H1 (cell line): Measurements from ENCODE around the gene FHIT. TPM values are rescaled to one million over a fixed set of nuclear protein-coding genes. Genes with fewer than 3 reads are reported as not detected.

Experiments
- CTCF ChIA-PET: fragments of 300-600 bp; sonication (Branson Sonifier 250); formaldehyde crosslinking; loops from one replicate; lab custom pipeline; 2021; ENCODE audit not compliant: partially characterized antibody; lab: Charles Lee
- POLR2A ChIA-PET: fragments of 300-600 bp; sonication (Branson Sonifier 250); formaldehyde crosslinking; loops from one replicate; lab custom pipeline; 2021; ENCODE audit warnings: inconsistent platforms; ENCODE audit not compliant: partially characterized antibody; lab: Charles Lee
- DNase-seq, 2 experiments: peaks; one replicate each; pipeline versions ENCODE4 v3.0.0 to v3.0.0-alpha.2; 2010 to 2022; ENCODE audit warnings: low spot score in 2 of 2, low read depth in 1 of 2, mixed read lengths in 1 of 2
- FAIRE-seq: peaks from 2 replicates; lab custom pipeline; 2011; peaks lifted over from hg19 to GRCh38; lab: Jason Lieb, UNC
- H2AFZ ChIP-seq: 2 replicates; pipeline ENCODE4 v1.8.1; 2012; ENCODE audit warnings: low read length, inconsistent platforms
- H2AK5ac ChIP-seq: 2 replicates; pipeline ENCODE4 v1.6.1; 2013; ENCODE audit warnings: low read depth, low read length
- H2BK120ac ChIP-seq: replicated peaks from 2 replicates; pipeline ENCODE3; 2013; ENCODE audit warnings: low read depth, low read length, inconsistent platforms
- H2BK12ac ChIP-seq: 2 replicates; pipeline ENCODE4 v1.6.1; 2013; ENCODE audit warnings: low read depth, low read length
- H2BK15ac ChIP-seq: 2 replicates; pipeline ENCODE4 v1.6.1; 2013; ENCODE audit warnings: low read length
- H2BK20ac ChIP-seq: 2 replicates; pipeline ENCODE4 v1.6.1; 2013; ENCODE audit warnings: low read length
- H2BK5ac ChIP-seq: 2 replicates; pipeline ENCODE4 v1.6.1; 2013; ENCODE audit warnings: low read depth, low read length
- H3K14ac ChIP-seq: 2 replicates; pipeline ENCODE4 v1.6.1; 2013; ENCODE audit warnings: inconsistent platforms; ENCODE audit not compliant: insufficient read length
- H3K18ac ChIP-seq: 2 replicates; pipeline ENCODE4 v1.6.1; 2013; ENCODE audit warnings: low read length; ENCODE audit errors: extremely low read depth
- H3K23ac ChIP-seq: 2 replicates; pipeline ENCODE4 v1.6.1; 2013; ENCODE audit warnings: inconsistent platforms; ENCODE audit not compliant: insufficient read length
- H3K23me2 ChIP-seq: 2 replicates; pipeline ENCODE4 v1.6.1; 2013; ENCODE audit warnings: low read depth, low read length
- H3K27ac ChIP-seq: 2 replicates; pipeline ENCODE4 v1.6.1; 2011; ENCODE audit warnings: low read depth, low read length, inconsistent platforms
- H3K27me3 ChIP-seq, 4 experiments: replicated peaks in 1 of 4; 1 replicate in 1 of 4; 2 replicates in 3 of 4; pipeline versions ENCODE4 v1.6.1 to v1.8.1; 2011 to 2013; ENCODE audit warnings: low read length in 3 of 4, mild to moderate bottlenecking in 3 of 4, inconsistent platforms in 2 of 4, mixed read lengths in 2 of 4, moderate library complexity in 1 of 4; ENCODE audit not compliant: control insufficient read depth in 3 of 4, insufficient read depth in 3 of 4; ENCODE audit errors: extremely low read depth in 1 of 4
- H3K36me3 ChIP-seq, 4 experiments: 2 replicates each; pipeline versions ENCODE4 v1.6.1 to v1.8.1; 2011 to 2013; ENCODE audit warnings: mild to moderate bottlenecking in 4 of 4, low read length in 3 of 4, moderate library complexity in 2 of 4, control low read depth in 1 of 4, inconsistent platforms in 1 of 4; ENCODE audit not compliant: insufficient read depth in 4 of 4, control insufficient read depth in 2 of 4
- H3K4ac ChIP-seq: replicated peaks from 2 replicates; pipeline ENCODE3; 2013; ENCODE audit warnings: low read length, low read depth, mixed read lengths, inconsistent platforms; ENCODE audit not compliant: insufficient read length
- H3K4me1 ChIP-seq, 4 experiments: replicated peaks in 1 of 4; 1 replicate in 1 of 4; 2 replicates in 3 of 4; pipeline versions ENCODE4 v1.6.1 to v1.8.1; 2011 to 2013; ENCODE audit warnings: low read length in 3 of 4, inconsistent platforms in 2 of 4, mixed read lengths in 1 of 4; ENCODE audit not compliant: insufficient read depth in 4 of 4, control insufficient read depth in 3 of 4
- H3K4me2 ChIP-seq, 2 experiments: 2 replicates each; pipeline versions ENCODE4 v1.6.1 to v1.8.1; 2011 to 2013; ENCODE audit warnings: low read depth in 2 of 2, low read length in 2 of 2, control low read depth in 1 of 2, inconsistent platforms in 1 of 2, mild to moderate bottlenecking in 1 of 2; ENCODE audit not compliant: insufficient read depth in 1 of 2
- H3K4me3 ChIP-seq, 4 experiments: fragments of 200-600, 300-600 bp in 1 of 4; sonication (generic), shearing (Covaris generic), sonication (Bioruptor Twin) in 1 of 4; 2 replicates each; pipeline versions ENCODE4 v1.5.1 to v1.8.1; 2011 to 2016; ENCODE audit warnings: low read length in 4 of 4, low read depth in 3 of 4, control low read depth in 2 of 4, inconsistent platforms in 2 of 4, mild to moderate bottlenecking in 2 of 4, mixed read lengths in 1 of 4, moderate library complexity in 1 of 4; ENCODE audit not compliant: insufficient read depth in 2 of 4; ENCODE audit errors: extremely low read depth in 1 of 4
- H3K56ac ChIP-seq: replicated peaks from 2 replicates; pipeline ENCODE3; 2013; ENCODE audit warnings: low read depth, mild to moderate bottlenecking, mixed read lengths, low read length, inconsistent platforms; ENCODE audit not compliant: insufficient read length
- H3K79me1 ChIP-seq: 2 replicates; pipeline ENCODE4 v1.6.1; 2013; ENCODE audit warnings: low read depth, low read length, control low read depth
- H3K79me2 ChIP-seq, 2 experiments: 2 replicates each; pipeline versions ENCODE4 v1.6.1 to v1.8.1; 2012 to 2013; ENCODE audit warnings: low read length in 2 of 2, mild to moderate bottlenecking in 2 of 2, inconsistent platforms in 1 of 2; ENCODE audit not compliant: insufficient read depth in 2 of 2, control insufficient read depth in 1 of 2
- H3K9ac ChIP-seq, 4 experiments: replicated peaks in 1 of 4; 1 replicate in 1 of 4; 2 replicates in 3 of 4; pipeline versions ENCODE4 v1.6.1 to v1.8.1; 2011 to 2013; ENCODE audit warnings: low read depth in 3 of 4, low read length in 3 of 4, control low read depth in 2 of 4, mild to moderate bottlenecking in 2 of 4, moderate library complexity in 2 of 4, inconsistent platforms in 1 of 4; ENCODE audit errors: extremely low read depth in 1 of 4
- H3K9me3 ChIP-seq, 2 experiments: 2 replicates each; pipeline versions ENCODE4 v1.6.1 to v1.8.1; 2012 to 2013; ENCODE audit warnings: mild to moderate bottlenecking in 2 of 2, moderate library complexity in 2 of 2, control low read depth in 1 of 2, inconsistent platforms in 1 of 2, low read depth in 1 of 2, low read length in 1 of 2, mixed read lengths in 1 of 2; ENCODE audit not compliant: insufficient read depth in 2 of 2
- H4K20me1 ChIP-seq, 2 experiments: replicated peaks in 1 of 2; 2 replicates each; pipeline versions ENCODE3 to v1.8.1; 2011 to 2013; ENCODE audit warnings: inconsistent platforms in 2 of 2, low read length in 2 of 2, mild to moderate bottlenecking in 1 of 2; ENCODE audit not compliant: insufficient read depth in 2 of 2, control insufficient read depth in 1 of 2
- H4K5ac ChIP-seq: 2 replicates; pipeline ENCODE4 v1.6.1; 2013; ENCODE audit warnings: low read length, low read depth, mixed read lengths, inconsistent platforms; ENCODE audit not compliant: insufficient read length
- H4K8ac ChIP-seq: 2 replicates; pipeline ENCODE4 v1.8.0; 2013; ENCODE audit warnings: mild to moderate bottlenecking, moderate library complexity, low read length, inconsistent platforms; ENCODE audit not compliant: insufficient read depth; ENCODE audit errors: extremely low read depth
- H4K91ac ChIP-seq: replicated peaks from 2 replicates; pipeline ENCODE3; 2013; ENCODE audit warnings: low read length, mixed read lengths, inconsistent platforms; ENCODE audit not compliant: insufficient read length
- BCL11A ChIP-seq, 2 experiments: IDR thresholded peaks; one replicate each; pipeline ENCODE4 v1.6.1; 2011; ENCODE audit warnings: low read depth in 2 of 2, low read length in 2 of 2, mild to moderate bottlenecking in 2 of 2
- CBX5 ChIP-seq: fragments of 300-800, 300-1000 bp; sonication (generic); IDR thresholded peaks from 2 replicates; pipeline ENCODE4 v1.7.1; 2016; ENCODE audit warnings: antibody characterized with exemption, low read length, low read depth
- CHD1 ChIP-seq: IDR thresholded peaks from 2 replicates; pipeline ENCODE4 v1.6.1; 2012; ENCODE audit warnings: low read depth, low read length, improper control_type of control experiment
- CHD2 ChIP-seq: IDR thresholded peaks from 2 replicates; pipeline ENCODE4 v1.6.1; 2012; ENCODE audit warnings: low read length, improper control_type of control experiment
- EGR1 ChIP-seq: IDR thresholded peaks from 2 replicates; pipeline ENCODE4 v1.6.1; 2011; ENCODE audit warnings: low read depth, low read length, borderline replicate concordance
- EP300 ChIP-seq, 2 experiments: IDR thresholded peaks; 1 replicate in 1 of 2; 2 replicates in 1 of 2; pipeline ENCODE4 v1.6.1; 2011 to 2012; ENCODE audit warnings: low read depth in 2 of 2, low read length in 2 of 2, mild to moderate bottlenecking in 2 of 2, borderline replicate concordance in 1 of 2, inconsistent platforms in 1 of 2, moderate library complexity in 1 of 2
- GTF2F1 ChIP-seq: IDR thresholded peaks from 2 replicates; pipeline ENCODE4 v1.6.1; 2012; ENCODE audit warnings: low read depth, low read length, improper control_type of control experiment, borderline replicate concordance
- HDAC2 ChIP-seq, 2 experiments: fragments of 300-600 bp in 1 of 2; sonication (generic) in 1 of 2; IDR thresholded peaks; 2 replicates each; pipeline ENCODE4 v1.6.1; 2011 to 2012; ENCODE audit warnings: low read depth in 2 of 2, low read length in 2 of 2, mild to moderate bottlenecking in 2 of 2, moderate library complexity in 2 of 2, borderline replicate concordance in 1 of 2, inconsistent platforms in 1 of 2
- KDM4A ChIP-seq: IDR thresholded peaks from one replicate; pipeline ENCODE4 v1.7.1; 2012; ENCODE audit warnings: low read depth, mild to moderate bottlenecking, moderate library complexity, low read length, inconsistent platforms; ENCODE audit not compliant: severe bottlenecking
- ZNF274 ChIP-seq: IDR thresholded peaks from 2 replicates; pipeline ENCODE4 v1.7.0; 2012; ENCODE audit warnings: low read length, borderline replicate concordance; ENCODE audit errors: extremely low read depth
- WGBS, 2 experiments: shearing (Covaris generic) in 1 of 2; methylation state at CpG; one replicate each; pipeline versions ENCODE4 v1.1.6 to v1.1.7; 2013 to 2015; ENCODE audit warnings: low lambda C conversion rate in 2 of 2, mixed read lengths in 2 of 2, inconsistent platforms in 1 of 2, low coverage in 1 of 2, missing lambda C conversion rate in 1 of 2; ENCODE audit not compliant: insufficient replicate concordance in 2 of 2, insufficient coverage in 1 of 2, insufficient read length in 1 of 2; ENCODE audit errors: extremely low coverage in 1 of 2, missing lambda C conversion rate in 1 of 2; 5-methylcytosine and 5-hydroxymethylcytosine counted together
- polyA plus RNA-seq, 7 experiments: library from polyadenylated mRNA; depleted of rRNA in 3 of 7; stranded (reverse) in 5 of 7; unstranded in 2 of 7; fragments of >200 nt in 5 of 7; fragments of 200-250 nt in 2 of 7; gene quantifications; 1 replicate in 5 of 7; 2 replicates in 1 of 7; 4 replicates in 1 of 7; pipeline versions ENCODE4 v1.2.1 to v1.2.3, GENCODE V29; 2011 to 2013; ENCODE audit warnings: missing spikeins in 2 of 7, mixed read lengths in 2 of 7
- total RNA-seq: library from RNA; stranded (reverse); fragmentation: NEBNext Ultra II Directional; extraction: Animal tissue kit (Norgen Biotek cat#: 25700); gene quantifications from 2 replicates; pipeline ENCODE4 v1.2.1, GENCODE V29; 2021
- TF ChIP-seq, protein P1 (sequence below): IDR thresholded peaks from 2 replicates; pipeline ENCODE4 v1.6.1; 2011; ENCODE audit warnings: low read depth, mild to moderate bottlenecking, low read length; ENCODE audit not compliant: insufficient read depth
- TF ChIP-seq, protein P2 (sequence below): IDR thresholded peaks from 2 replicates; pipeline ENCODE4 v1.6.1; 2012; ENCODE audit warnings: low read length, inconsistent platforms

FHIT gene
- total and polyA plus RNA-seq, 2 of the 8 experiments (the other 6 are each of a cell fraction or from before 2014, with no cell fraction given): 1.2 to 3.2 TPM

DNA sequence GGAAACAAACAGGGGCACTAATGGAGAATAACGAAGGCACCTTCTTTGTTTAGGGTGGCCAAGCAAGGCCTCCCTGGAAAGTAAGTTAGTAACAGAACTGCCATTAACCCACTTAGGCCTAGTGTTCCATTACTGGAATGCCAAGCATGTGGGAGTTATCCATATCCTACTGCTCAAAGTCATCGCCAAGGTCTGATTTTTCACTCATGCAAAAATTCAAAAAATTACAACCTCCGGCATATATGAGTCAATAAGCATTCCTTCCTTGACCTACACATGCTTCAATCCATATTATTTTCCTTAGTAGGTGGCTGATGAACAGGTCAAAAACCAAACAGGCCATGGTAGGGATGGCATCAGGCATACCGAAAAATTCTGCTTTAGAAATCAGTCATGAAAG lies 1097.2 kb downstream of the FHIT start:
- Histone ChIP-seq H3K27ac (no peak overlapping the region), H2BK15ac (no peak overlapping the region), H3K27me3 (peaks cover 0 to 1% (median 0%) of the 10 kb centered on the region in 4 experiments; a peak in 1 of 7 replicates), H3K4ac (no peak overlapping the region), H3K23ac (no peak overlapping the region), H4K20me1 (no peaks in the 10 kb centered on the region), H4K8ac (no peak overlapping the region), H2AK5ac (no peak overlapping the region), H4K91ac (no peak overlapping the region), H3K36me3 (no peaks in the 10 kb centered on the region), H3K14ac (no peak overlapping the region), H3K18ac (no peak overlapping the region), H3K9ac (no peak overlapping the region), H2BK120ac (no peak overlapping the region), H3K4me1 (no peaks in the 10 kb centered on the region), H2BK20ac (no peak overlapping the region), H3K23me2 (no peaks in the 10 kb centered on the region), H2BK12ac (no peak overlapping the region), H3K4me2 (no peak overlapping the region), H3K9me3 (no peaks in the 10 kb centered on the region), H3K79me1 (no peaks in the 10 kb centered on the region), H2BK5ac (no peak overlapping the region), H4K5ac (no peak overlapping the region), H3K56ac (no peak overlapping the region), H3K79me2 (no peaks in the 10 kb centered on the region), H3K4me3 (no peak overlapping the region), H2AFZ (no peak overlapping the region)
- POLR2A ChIA-PET: no interaction called here
- DNase-seq (no peak), FAIRE-seq (no peak)
- WGBS, 2 experiments: 95% methylated on average over 4 of the region's 4 CpGs; no CpG with 5 or more reads in 1 of the 2 experiments
- CTCF ChIA-PET: no interaction called here
- TF ChIP-seq EP300 (IDR thresholded peaks at IDR 0.05; ENCODE audit: borderline replicate concordance in 1 of 2, low read depth in 2 of 2, low read length in 2 of 2) (no peak), EGR1 (no peak), CHD2 (no peak), HDAC2 (IDR thresholded peaks at IDR 0.05; ENCODE audit: borderline replicate concordance in 1 of 2, low read depth in 2 of 2, low read length in 2 of 2) (no peak), CHD1 (no peak), KDM4A (no peak), CBX5 (no peak), BCL11A (IDR thresholded peaks at IDR 0.05; ENCODE audit: low read depth in 2 of 2, low read length in 2 of 2) (no peak), GTF2F1 (no peak), ZNF274 (no peak)
- TF ChIP-seq, protein P1, sequence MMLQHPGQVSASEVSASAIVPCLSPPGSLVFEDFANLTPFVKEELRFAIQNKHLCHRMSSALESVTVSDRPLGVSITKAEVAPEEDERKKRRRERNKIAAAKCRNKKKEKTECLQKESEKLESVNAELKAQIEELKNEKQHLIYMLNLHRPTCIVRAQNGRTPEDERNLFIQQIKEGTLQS: no peak
- TF ChIP-seq, protein P2, sequence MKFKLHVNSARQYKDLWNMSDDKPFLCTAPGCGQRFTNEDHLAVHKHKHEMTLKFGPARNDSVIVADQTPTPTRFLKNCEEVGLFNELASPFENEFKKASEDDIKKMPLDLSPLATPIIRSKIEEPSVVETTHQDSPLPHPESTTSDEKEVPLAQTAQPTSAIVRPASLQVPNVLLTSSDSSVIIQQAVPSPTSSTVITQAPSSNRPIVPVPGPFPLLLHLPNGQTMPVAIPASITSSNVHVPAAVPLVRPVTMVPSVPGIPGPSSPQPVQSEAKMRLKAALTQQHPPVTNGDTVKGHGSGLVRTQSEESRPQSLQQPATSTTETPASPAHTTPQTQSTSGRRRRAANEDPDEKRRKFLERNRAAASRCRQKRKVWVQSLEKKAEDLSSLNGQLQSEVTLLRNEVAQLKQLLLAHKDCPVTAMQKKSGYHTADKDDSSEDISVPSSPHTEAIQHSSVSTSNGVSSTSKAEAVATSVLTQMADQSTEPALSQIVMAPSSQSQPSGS: no peak
